ENCODE data around the gene SLIT3.

Gene SLIT3

DNA sequence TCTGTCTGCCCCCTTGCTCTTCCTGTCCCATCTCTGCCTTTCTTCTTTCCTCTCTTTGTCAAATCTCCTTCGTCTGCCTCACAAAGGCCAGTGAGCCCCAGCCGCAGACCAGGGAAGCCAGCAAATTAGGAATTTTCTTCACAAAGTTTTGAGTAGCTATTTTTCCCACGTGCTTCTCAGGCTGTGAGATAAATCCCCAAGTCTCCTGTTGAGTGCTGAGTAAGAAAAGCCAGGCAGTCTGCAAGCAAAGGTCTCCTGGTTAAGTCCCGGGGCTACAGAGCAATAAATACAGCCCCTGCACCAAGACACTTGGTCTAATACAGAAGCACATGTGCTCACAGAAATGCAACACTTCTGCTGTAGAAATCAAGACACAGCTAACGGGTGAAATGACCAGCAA is 284.9 kb downstream of the SLIT3 start:
- no peak for DNase-seq

DNA sequence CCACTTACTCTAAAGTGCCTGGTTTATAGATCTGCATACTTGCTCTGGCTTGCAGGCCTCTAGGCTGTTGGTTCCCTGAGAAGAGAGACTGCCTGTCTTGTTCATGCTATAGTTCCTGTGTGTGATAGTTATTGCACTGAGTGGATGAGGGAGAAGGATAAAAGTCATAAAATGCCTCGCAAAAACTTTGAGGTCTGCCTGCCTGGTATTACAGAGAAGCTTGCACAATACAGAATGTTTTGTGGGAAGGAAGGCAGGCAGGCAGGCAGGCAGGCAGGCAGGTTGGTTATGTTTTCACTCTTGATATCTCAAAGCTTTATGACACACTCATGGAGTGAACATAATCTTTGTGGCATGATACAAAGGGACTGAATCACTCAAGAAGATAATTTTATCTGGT is 287.1 kb downstream of the SLIT3 start:
- DNase-seq: no peak

DNA sequence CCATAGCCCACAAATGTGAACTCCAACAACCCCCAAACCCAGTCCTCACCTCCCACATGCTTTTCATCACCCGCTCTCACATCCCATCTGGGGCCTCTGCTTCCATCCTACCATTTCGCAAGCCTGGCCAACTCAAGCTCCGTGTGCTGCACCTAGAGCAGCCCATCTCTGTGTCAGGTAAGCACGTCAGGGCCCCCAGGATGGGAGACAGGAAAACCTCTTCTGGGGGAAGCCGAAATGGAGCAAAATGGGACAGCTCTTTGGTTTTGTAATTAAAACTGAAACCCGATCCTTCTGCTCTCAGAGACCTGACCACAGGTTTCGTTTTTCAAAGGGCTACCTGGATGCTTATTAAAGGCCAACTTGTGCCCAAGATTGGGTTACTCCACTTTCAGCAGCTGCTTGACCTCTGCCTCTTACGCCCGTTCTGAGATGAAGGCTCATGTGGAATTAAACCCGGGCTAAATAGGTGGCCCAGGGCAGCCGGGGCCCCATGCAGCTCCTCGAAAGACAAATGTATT is 287.7 kb downstream of the SLIT3 start:
- DNase-seq: no peak

DNA sequence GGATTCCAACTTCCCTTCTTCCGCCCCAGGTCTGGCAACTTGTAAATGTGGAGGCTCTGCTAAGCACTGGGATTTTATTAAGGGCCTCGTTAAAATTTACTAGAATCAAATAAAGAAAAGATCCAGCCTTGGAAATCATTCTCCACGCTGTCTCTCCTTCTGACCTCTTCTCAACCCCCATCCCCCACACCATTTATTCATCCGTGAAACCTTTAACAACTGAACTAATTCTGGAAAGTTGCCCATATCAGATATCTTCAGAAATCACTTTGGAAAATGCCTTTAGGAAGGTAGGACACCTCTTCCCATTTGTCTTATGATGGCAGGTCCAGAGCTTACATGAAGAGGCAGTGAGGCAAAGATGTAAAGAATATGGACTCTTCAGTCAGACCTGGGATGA is 288.5 kb downstream of the SLIT3 start:
- no peak for DNase-seq

DNA sequence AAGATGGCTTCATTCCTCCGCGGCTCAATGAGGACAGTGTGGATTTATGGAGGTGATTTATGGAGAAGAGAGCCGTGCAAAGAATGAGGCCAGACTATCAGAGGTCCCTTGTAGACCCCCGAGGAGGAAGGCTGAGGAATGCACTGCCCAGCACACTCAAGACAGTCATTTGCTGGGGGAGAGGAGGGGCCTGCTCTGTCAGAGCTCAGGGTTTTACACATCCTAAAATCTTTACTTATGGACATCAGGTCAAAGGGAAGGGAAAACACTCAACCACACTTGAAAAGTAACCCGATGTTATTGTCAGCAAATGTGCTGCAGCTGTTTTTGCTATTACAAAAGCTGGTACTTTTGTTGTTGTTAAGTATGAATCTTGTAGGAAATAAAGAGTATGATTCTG is 289.5 kb downstream of the SLIT3 start:
- no peak for DNase-seq

DNA sequence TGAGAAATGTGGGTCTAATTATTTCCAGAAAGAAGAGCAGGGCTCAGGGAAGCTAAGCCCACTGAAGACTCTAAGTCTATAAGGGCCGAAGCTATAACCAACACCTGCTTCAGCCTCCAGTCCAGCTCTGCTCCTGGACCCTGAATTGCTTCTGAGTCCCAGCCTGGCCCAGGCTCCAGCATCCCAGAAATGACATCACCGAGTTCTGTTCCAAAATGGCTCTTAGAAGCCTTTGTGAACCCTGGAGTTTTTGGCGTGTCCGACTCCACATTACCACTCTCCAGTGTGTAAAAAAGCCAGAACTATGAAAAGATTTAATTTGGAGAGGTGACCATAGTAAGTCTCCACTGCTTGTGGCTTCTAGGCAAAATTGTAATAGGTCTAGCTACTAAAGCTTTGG is 289.9 kb downstream of the SLIT3 start:
- no peak for DNase-seq

DNA sequence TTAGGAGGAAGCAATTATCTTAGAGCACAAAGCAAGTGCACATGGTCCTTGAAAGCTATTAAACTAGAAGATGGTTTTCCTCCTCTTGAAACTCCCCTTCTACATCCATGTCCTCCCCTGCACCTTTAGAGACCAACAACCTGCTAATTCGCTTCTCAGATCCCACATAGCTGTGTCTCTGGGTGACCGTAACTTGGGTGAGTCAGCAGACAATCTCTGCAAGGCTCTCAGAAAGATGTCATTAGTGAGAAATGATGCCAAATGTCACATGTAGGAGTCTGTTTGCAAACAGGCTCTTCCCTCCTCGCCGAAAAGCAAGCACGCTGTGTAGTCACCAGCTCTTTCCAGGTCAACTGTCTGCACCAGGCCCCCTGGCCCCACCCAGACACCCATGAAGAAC is 291.8 kb downstream of the SLIT3 start:
- no peak for DNase-seq

DNA sequence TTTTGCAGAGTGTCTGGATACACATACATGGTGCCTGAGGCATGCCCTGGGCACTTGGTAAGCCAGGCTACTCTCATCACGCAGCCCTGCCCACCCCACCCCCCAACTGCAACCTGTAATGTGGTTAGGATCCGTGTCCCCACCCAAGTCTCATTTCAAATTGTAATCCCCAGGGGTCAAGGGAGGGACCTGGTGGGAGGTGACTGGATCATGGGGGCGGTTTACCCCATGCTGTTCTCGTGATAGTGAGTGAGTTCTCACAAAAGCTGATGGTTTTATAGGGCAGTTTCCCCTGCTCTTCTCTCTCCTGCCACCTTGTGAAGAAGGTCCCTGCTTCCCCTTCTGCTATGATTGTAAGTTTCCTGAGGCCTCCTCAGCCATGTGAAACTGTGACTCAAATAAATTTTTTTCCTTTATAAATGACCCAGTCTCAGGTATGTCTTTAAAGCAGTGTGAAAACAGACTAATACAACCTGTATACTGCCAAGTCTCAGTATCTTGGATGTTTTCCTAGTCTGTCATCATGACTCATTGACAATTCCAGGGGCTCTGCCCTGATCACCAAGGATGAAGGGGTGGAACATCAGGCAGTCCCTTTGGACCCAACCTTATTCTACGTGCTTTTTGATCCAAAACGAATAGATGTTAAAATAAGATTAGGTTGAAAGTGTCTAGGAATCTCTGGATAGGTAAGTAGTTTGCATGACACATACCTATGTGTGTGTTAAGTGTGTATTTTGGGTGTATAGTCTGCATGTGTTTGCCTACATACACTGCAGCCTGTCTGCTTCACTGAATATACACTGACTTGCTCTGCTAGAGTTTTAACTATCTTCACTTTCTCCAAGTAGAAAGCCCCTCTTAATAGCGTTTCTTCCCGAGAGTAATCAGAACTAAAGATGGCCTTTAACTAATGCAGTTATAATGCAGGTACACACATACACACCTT is 293.8 kb downstream of the SLIT3 start:
- no peak for DNase-seq

DNA sequence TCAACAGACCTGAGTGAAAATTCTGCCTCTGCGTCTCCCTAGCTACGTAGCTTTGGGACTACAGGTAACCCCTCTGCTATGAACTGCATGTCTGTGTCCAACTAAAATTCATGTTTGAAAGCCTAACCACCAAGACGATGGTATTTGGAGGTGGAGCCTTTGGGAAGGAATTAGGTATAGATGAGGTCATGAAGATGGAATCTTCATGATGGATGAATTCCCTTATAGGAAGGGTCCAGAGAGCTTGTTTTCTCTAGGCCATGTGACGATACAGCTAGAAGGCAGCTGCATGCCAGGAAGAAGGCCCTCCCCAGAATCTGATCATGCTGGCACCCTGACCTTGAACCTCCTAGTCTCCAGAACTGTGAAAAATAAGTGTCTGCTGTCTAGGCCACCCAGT is 296.4 kb downstream of the SLIT3 start:
- no peak for DNase-seq

DNA sequence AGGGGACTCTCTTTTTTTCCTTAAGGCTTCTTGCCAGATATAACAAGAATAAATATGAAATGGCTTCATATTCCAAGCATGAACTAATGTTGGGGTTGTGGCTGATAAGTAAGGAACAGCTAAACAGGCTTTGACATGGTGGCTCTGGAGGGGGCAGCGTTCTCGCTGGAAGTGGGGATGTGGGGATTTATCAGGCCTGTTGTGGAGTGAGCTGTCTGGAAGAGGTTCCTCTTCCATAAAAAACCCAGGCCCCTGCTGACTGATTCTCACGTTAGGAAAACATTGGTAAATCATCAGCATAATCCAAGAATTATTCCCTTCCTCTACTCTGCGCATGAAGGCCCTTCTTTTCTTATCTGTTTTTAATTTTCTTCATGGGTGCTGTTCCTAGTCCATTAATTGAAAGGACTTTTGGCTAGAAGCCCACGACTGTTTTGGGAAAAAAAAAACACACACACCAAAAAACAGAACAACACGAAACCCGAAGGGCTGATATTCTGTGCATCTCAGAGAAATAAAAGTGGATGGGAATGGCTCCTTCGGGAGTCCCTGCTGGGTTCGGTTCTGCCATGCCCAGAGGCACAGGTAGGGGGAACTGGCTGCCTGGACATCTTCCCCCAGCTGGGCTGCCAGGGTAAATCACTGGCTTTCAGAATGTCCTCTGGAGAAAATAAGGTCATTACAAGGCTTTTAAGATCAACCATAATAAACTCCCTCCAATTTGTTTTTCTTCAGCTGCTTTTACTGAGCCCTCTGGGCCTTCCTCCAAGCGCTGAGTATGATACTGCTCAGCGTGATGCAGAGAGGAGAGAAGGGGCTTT is 297.0 kb downstream of the SLIT3 start:
- DNase-seq: no peak

DNA sequence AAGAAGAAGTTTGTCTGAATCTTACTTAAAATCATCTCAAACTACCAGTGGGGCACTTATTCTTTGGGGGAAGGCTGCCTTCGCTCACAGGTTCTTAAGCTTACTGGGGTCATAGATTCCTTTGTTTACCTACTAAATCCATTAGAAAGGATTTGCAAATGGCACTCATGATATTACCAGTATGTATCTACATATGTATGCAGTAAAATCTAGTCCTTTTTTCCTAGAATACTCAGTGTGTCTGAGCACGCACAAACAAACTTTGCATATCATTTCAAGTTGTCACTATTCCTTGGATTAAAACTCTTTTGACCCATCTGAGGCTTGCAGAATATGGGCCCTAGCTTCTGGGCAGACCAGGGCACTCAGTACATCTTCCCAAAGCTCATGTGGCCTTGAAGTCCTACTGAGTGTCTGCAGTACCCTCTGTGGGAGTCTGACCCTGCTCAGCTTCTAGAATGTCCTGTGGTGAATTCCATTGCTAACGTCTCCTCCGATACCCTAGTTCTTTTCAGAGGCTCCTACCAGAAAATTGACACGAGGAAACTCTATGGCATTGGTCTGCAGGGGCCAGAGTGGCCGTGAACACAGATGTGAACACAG is 297.9 kb downstream of the SLIT3 start:
- DNase-seq: no peak

DNA sequence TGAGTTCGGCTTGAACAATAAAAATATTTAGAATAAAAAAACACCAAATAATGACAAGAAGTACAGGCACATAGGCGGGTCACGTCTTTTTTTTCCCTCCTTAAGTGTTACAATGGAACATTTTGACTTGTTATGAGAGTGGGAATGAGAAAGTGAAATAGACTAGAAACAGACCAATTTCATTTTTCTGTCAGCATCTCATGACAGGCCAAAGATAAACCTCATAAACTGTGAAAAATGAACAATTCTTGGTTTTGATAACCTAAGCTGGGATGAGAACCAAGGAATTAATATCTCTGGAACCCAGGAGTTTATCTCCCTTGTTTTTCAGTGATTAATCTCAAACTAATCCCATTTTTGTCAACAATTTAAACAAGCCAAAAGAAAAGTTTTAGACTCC is 299.5 kb downstream of the SLIT3 start:
- no peak for DNase-seq

DNA sequence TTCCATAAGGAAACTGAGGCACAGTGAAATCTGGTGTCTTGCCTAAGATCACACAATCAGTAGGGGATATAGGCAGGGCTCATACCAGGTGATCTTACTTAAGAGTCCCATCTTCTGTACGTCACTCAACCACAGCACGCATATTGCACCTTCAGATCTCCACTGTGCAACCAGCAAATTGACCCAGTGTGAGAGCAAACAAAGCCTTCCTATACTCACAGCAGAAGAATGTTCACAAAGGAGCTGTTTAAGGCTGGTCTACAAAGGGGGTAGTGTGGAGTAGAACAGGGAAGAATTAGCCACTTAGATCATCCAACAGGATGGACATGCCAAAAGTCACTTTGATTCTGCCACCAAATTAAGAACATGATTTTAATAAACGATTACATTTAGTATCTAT is 305.9 kb downstream of the SLIT3 start:
- DNase-seq: no peak

DNA sequence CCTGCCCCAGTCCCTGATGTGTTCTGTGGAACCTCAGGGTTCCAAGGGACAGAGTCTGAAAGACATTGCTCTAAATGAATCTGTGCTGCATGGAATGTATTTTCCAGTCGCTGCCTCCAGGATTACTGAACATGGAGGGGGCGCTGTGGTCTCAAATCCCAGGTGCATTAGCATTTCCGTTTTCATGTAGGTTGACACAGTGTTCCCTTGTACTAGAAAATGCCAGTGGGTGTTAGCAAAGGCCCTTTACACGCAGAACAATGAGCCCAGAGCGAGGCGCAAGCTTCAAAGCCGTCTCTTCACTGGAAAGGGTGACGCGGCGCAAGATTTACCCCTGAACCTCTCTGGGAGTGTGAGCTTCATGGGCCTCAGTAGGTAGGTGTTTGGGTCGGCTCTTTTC is 308.3 kb downstream of the SLIT3 start:
- DNase-seq: no peak

DNA sequence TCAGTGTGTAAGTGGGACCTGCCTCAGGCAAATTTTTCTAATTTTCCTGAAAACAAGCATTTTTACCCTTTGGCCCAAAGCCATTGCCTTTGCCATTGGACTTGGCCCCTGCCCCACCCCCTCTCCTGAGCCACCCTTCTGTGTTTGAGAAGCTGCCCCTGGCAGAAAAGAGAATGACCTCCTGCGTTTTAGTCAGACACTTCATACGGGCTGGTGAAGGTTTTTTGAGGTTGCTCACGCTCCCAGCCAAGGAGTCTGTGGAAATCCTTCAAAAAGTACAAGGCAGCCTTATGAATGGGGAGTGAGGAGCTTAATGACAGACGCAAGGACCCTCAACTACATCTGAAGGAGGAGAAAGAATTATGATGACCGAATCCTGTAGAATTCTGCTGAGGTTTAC is 308.9 kb downstream of the SLIT3 start:
- no peak for DNase-seq

DNA sequence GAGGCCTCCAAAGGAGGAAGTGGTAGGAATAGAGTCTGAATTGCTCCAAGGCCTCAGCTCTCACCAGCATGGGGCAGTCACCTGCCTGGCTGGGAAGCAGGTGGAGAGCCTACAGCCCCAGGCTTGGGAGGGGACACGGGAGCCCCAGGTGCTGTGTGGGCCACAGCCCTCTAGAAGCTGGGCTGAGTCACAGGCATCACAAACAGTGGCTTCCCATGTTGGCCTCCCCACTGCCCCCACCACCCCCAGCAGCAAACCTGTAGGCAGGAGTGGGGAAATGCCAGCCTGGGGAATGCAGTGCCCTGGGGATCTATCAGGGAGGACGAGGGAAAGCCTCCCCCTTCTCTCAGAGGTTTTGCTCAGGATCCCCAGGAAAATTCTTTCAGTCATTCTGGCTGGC is 309.6 kb downstream of the SLIT3 start:
- no peak for DNase-seq

DNA sequence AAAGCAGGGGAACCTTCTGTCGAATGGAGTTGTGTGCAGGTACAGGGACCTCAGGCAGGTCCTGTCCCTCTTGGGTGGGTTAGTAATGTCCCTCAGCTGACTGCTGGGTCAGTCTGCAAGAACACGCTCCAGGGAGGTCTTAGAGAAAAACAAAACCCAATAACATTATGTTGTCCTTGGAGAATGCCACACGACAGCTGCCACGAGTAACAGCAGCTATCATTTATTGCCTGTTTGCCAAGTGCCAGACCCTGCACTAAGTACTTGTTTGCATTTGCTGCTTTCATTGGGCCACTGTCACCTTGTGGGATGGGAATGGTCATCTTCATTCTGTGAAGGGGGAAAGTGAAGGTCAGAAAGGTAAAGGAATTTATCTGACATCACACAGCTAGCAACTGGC is 310.3 kb downstream of the SLIT3 start:
- no peak for DNase-seq

DNA sequence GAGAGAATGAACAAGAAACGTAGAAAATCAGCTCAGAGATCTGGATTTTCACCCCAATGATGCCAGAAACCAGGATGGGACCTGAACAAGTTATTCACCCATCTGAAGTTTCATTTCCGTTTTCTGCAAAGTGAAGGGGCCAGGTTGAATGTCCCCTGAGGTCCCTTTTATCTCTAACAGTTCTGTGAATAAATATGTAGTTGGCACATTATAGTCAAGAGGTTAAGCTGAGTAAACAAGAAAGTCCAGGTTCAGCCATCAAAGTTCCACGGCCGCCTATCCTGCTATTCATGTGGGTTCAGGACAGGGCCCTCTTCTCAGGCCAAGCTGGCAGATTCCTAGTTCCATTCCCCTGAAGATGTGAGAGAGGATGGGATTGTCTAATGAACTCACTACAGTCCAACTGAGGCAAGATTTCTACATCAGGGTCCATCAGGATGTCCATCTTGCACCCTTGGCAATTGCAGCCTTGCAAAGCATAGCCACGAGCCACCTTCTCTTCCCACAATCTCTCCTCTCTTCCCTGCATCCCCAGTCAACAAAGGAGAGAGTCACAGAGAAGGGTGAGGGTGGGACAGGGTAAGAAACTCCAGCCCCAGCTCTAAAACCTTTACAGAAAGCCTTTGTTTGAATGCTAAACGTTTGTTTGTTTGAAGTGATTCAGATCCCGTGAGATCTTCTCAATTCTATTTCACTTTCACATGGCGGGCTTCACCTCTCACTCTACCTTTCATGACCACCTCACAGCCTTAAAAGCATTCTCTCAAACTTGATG is 311.0 kb downstream of the SLIT3 start:
- DNase-seq: no peak

DNA sequence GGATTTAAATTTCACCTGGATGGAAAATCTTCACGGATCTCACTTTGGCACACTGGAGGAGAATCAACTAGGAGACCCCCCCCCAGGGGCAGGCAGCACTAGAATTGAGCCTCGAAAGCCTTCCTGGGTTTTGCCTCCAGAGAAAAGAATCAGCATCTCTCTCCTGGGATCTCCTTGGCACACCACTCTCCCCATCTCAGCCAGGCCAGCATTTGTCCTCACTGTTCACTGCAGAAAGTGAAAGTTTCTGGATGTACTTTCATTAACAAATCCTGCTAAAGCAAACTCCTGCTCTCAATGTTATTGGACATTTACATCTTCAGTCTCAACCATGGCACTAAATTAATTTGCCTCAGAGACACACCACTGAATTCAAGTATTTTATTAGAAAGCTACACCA is 312.2 kb downstream of the SLIT3 start:
- no peak for DNase-seq

DNA sequence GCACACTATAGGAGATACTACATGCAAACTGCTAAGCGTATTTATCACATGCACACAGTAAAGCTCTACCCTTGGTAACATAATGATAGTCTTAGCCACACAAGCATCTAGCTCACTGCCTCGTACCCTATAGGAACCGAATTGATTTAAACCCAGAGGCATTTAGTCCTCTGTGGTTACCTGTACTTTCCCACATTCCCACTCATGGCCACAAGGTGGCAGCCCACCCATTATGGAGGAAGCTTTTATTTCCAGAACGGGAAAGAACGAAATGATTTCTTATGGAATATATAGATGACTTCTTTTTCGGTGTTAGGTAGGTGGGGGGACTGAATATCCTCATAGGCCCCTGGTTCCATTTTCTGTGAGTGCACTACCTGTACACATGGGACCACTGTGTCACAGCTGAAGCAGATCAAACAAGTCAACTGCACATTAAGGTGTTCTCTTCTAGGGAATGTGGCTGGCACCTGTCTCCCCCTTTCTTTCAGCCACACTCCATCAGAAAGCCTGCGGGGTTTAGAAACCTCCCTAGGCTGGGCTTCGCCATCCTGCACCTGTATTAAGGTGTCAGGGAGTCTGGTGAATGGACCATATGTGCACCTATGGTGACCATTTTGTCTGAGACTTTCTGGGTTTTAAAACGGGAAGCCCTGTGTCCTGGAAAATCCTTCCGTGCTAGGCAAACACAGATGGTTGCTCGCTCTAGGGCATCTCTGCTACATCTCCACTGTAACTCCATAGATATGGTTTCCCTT is 313.2 kb downstream of the SLIT3 start:
- DNase-seq: peak; percentile 45

DNA sequence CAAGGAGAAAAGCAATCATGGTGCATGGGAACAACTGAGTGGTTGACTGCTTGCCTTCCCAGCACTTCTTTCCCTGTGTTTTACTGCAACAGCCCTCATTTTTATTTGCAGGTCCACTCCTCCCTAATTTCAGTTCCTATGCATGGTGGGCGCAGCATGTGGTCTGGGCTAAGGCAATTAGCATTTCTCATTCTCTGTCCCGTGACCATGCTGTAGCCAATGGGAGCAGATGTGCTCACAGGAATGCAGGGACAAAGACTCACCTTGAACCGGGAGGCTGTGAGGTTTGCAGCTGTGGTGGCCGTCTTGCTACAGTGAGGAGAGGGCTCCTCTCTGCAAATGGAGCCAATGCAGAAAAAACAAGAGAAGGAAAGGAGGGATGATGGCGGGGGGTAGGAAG is 315.5 kb downstream of the SLIT3 start:
- DNase-seq: no peak

DNA sequence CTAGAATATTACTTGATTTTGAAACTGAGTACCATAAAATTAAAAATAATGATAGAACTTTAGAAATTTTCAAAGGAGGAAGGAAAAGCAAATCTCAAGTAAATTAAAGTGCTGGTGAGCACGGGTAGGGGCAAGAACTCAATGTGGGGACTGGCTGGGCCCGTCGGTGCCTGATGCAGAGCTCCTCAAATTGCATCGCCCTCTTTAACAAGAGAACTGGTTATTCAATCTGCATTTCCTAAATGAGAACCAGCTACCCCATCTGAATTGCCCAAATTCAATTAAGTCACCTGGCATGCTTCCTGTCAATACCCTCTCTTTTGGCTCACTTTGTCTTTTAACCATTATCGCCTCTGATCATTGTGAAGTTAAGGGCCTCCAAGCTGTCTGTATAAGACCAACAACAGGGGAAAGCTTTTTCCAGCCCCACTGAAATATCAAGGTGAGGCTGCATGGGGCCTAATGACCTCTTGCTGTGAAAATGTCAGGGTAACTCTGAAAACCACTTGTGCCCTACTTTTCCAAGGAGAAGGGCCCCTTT is 316.7 kb downstream of the SLIT3 start:
- DNase-seq: no peak

Measured in CD4-positive, alpha-beta T cell treated with Interleukin-4 for 4 hours (primary cell).